NCI-H510A (cell line): ENCODE results near the gene LMX1B.

Source experiments
- DNase-seq: peaks from one replicate; lab custom pipeline; 2025; lab: John Stamatoyannopoulos, UW

Gene LMX1B

DNA sequence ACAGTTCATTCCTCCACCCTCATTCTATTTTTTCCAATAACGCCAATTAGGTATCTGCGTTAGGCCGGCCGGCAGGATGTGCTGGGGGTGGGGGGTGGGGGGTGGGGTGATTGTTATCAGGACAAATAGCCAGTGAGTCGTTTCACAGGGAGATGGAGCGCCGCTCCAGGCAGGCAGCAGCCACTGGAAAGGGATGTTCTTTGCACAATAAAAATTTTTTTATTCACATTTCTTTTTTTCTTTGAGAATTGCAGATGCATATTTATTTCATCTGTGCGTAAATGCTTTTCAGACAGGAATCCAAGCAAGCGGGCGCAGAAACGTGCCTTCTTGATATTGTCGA is 4.1 kb downstream of the LMX1B start:
- DNase-seq, result no peak

DNA sequence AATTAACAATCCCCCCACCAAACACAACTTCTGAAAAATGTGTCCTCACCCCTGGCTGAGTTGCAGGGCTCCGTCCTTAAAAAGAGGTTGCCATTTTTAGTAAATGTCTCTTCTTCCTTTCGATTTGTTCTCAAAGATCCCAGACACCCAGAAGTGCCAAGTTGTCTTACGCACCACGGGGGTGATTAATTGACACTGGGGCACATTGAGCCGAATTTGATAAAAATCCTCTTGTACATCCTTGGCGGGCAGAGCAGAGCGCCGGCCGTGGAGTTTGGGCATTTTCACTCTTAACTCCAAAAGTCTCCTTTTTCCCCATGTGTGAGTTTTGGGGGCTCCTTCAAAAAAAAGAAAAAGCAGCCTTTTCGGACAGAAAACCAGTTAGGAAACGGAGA is 4.5 kb downstream of the LMX1B start:
- DNase-seq, result no peak

DNA sequence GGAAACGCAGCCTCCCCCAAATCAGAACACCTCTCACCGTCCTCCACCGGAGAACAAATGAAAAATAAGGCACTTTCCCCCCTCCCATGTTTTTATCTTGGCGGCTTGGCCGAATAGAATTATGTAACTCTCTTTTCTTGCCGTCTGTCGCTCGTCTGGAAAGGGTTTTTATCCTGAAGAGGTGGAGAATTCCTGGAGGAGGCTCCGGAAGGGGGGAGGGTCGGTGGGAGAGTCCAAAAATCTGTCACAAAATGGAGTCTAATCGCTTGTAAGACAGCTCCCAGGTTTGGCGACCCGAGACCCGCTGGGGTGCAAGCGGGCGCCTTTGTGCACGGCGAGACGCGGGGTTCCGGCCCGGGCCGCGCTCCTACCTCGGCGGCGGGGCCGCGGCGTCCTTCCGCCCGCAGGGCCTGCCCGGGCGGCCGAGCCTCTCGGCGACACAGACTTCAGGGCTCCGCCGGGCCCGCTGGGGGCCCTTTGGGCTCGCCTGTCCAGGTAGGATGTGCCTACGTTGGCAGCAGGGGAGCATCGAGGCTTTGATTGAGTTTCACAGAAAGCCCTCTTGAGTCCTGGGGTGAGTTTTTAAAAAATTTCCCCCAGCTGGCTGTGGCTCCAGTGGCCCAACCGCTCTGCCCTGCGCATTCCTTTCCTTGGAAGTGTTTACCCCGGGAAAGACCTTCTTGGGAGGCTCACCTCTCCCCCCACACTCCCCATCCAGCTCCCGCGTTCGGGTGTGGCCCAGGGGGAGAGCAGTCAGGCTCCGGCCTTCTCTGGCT is 5.0 kb downstream of the LMX1B start:
- DNase-seq, result no peak

DNA sequence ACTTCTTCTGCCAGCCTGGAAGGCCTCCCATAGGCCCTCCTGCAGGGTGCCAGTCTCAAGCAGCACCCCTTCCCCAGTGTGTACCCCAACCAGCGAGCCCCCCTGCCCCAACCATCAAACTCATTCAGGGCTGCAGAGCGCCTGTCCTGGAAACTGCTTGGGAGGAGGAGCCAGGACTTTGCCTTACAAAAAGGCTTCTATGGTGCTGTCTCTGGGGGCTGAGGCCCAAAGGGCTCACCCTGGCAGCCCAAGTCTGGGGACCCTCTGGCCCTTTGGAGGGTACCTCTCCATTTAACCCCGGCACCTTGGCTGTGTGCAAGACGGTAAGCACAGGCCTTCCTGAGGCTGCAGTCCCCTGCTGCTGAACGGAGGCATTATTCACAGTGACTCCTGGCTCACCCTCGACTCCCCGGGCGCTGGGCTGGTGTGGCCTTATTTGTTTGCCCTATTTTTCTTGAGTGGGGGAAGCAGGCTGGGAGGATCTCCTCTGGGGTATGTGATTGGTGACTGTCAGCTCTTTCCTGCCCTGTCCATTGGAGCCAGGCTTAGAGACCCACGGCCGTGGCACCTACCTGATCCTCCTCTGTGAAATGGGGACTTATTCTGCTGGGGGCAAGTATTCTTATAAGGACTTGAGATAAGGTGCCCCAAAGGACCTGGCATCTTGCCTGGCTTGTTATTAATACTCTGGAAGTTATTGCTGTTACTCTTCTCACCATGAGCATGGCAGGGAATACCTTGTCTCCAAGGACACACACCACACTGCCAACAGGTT is 5.8 kb downstream of the LMX1B start:
- no peak for DNase-seq

DNA sequence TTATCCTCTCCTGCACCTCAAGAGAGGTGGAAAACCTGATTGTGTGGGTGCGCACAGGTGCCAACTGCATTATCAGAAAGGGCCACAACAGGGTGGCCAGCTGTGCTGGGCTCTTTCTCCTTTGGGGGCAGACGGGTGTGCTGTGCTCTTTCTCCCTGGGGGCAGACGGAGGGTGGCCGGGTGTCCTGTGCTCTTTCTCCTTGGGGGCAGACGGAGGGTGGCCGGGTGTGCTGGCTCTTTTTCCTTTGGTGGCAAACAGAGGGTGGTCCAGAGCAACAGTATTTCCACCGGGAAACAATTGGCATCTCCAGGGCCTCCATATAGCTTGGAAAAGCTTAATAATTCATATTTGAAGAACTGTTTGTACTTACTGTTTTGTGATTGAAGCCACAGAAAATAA is 6.8 kb downstream of the LMX1B start:
- no peak for DNase-seq

DNA sequence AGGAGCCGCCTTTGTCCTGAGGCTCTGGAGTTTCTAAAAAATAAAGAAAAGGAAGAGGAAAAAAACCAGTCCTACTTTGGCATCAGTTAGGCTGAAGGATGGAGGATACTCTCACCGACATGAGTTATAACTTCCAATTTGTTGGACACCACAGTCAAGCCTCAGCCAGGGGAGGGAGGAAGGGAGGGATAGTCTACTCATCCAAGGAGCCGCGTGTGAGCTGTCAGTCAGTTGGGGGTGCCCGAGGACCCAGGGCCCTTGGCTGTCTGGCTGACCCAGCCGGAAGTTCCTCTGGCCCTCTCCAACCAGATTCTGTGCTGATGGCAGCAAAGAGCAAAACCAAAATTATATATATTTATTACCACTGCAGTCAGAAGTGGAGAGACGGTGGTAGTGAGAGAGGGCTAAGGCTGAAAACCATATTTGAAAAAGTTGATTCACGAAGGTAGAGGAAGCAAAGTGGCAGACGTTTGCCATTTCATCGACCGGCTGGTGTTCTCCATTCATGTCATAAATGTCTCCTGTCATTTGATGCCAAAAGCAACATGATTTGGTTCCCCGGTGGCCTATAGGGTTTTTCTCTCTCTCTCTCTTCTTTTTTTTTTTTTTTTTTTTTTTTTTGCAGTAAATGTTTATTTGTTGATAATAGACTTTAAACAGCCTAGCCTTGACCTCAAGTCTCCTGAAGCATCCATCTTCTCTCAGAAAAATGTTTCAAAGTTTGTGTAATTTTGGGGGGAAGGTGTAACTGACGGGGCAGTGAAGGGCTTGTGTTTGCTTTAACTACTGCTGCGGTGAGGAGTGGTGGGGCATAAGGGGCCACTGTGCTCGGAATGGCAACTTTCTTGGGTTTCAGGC is 7.6 kb downstream of the LMX1B start:
- no peak for DNase-seq

DNA sequence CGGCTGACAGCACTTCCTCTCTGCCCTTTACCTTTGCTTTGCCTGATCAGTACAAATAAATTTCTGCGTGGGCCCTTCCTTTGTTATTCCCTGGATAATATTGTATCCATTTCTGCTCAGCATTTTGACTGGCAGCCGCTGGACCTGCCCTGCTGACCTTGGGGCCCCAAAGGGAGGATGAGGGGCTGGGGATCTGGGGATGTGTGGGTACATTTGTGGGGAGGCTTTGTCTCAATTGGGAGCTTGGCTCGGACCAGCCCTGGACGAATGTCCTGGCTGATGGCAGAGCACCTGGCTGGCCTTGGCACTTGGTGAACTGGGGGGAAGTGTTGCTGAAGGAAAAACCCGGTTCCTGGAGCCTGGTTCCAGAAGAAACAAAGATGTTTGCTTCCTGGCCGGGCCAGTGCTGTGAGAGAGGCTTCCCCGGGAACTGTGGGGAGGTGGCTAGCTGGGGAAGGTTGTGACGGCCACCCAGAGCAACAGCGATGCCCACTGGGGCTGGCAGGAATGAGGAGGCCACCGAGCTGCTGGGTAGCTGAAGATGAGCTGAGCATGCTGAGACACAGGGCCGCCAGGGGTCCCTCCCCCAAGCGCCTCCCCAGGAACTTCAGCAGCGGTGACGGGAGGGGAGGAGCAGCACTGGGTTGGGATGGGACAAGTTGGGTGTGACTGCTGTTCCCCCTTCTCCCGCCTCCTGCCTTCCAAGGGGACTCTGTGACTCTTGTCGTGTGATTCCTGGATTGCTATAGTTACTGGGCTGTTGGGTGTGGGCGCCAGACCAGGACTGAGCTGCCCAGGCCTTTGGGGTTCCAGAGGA is 8.4 kb downstream of the LMX1B start:
- no peak for DNase-seq

DNA sequence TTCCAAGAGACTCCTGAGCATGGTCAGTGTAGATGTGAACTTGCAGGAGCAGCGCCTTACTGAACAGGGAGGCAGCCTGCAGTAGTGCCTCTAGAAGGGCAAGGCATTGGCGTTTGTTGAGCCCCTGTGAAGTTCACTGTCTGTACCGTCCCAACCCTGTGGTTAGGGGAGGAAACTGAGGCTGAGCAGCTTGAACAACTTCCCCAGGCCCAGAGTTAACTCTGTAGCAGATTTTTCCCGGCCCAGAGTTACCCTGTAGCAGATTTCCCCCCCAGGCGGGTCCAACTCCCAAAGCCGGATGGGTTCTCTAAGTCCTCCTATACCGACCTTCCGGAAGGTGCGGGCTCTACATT is 9.6 kb downstream of the LMX1B start:
- DNase-seq, result no peak

DNA sequence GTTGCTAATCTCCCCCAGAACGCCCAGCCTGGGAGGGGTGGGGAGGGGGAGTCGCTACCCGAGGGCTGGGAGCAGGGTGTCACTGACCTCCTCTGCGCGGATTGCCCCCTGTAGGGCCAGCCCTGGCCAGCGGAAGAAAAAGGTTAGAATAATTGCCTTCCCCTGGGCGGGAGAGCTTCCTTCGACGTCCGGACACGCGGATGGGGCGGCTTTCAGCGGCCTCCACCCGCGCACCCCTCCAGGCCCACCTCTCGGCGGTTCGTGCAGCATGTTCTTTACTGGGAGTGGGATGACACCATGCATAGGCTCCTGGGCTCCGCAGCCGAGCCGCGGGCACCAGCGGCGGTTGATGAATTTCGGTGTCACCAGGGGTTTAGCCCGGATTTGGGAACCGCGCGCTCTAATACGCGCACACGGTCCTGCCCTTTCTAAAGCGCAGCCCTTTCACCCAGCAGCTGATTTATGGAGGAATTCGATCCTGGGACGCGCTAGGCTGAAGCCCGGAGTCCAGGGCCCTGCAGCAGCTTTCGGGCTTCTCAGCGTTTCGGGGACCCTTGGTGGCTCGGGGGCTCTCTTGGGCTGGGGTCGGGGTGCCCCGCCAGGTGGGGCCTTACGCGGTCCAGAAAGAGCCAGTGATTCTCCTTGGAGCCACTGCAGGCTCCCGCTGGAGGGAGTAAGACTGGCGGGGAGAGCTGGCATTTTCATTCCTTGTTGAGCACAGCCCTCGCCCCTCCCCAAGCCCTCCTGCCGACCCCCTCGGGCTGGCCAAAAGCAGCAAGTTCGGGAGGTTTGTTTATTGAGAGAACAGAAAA is 10.1 kb downstream of the LMX1B start:
- no peak for DNase-seq

DNA sequence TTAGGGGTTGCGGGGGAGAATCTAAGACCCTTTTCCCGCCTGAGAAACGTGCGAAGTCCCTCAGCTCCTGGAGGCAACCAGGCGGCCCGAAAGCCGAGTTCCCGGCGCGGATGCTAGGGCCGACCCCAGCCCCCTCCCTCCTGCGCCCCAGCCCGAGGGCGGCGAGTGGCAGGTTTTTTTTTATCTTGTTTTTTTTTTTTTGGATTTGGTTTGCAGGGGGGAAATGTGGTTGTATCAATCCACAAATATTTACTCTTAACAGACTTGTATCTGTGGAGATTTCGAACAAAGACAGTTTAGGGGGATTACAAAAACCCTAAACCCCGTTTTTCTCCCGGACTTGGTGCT is 10.7 kb downstream of the LMX1B start:
- DNase-seq, result no peak

DNA sequence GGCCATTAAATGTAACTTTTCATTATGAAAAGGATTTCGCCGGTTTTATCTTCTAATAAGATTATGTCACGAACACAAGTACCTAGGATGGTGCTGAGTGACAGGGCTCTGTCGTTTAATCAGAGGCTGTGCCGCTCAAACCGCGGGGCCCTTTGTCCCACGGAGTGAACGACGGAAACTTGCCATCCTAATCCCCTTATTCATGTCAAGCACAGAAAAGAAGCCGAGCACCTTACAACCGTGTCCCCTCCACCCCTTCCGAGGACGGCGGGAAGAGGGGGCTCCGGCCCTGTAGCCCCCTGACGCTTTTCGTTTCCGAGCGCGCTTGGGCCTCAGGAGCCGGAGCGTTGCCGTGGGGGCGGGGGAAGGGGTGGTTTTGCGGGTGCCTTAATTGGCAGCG is 11.2 kb downstream of the LMX1B start:
- DNase-seq, result no peak

DNA sequence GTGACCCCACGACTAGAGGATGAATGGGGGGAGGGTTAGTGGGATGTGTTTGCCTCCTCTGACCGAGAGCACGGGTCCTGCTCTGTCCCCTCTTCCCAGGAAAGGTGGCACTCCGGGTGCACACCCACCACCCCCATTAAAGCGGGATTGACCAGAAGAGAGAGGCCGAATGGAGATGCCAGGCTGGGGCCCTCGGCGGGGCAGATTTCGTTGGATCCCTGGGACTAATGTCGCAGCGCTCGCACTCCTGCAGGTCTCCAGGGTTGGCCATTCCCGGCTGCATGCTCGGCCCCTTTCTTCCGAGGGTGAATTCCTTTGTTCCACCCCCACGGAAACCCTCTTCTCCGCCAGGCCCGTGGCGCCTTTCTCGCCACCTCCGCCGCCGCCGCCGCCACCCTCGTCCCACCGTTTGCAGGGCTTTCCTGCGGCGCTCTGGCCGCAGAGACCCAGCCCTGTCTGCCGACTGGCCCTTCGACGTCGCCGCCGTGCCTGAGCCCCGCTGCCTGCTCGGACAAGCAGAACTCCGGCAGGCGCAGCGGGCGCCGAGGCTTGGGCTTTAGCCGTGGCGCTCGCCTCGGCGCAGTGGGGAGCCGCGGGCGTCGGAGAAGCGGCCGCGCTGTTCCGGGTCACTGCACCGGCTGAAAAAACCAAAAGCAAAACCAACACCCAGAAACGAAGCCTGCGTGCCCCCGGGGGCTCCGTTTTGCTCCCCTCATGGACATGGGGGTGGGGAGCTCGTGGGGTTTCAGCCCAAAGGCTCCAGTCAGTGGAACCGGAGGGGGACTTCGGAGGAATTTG is 11.8 kb downstream of the LMX1B start:
- DNase-seq, result no peak

DNA sequence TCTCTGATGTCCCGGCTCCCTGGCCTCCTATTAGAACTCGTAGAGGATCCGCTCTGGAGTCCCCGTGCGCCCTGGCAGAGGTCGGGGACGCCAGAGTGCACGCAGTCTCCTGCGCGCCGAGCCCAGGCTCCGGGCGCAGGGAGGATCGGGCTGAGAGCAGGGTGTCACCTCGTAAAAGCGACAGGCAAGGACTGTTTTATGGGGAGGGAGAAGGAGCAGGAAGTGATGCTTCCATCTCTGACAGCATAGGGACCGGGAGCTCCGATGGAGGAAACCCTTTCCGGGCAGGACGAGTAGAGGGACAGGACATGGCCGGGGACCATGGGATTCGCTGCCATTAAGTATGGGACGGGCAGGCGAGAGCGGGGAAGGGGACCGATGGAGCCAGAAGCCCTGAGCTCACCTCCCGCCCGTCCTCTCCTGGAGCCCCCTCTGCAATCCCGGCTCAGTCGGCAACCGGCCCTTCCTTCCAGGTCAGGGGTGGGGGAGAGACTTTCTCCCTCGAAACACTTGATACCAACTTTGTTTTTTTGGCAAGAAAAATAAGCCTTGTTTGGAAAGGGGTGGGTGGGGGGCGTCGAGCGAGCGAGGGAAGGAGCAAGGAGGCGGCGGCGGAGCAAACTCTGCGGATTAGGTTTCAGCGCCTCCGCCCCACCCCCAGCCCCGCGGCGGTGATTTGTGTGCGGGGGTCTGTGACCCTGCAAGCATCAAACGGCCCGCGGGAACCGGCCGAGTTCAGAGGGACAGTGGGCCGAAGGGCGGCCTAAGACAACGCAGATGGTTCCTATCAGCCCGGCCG is 12.6 kb downstream of the LMX1B start:
- no peak for DNase-seq

DNA sequence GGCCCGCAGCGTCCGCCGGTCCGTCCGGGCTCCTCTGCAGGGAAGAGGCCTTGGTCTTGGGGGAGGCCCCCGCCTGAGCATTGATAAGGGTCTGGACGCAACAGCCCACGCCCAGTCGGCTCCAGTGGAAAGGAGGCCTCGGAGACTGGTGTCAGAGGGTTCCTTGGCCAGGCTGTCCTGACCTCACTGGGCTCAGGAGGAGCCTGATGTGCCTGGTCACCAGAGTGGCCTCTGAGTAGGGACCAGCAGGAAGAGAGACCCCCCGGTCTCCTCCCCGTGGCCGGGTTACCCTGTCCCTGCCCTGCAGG is 13.2 kb downstream of the LMX1B start:
- DNase-seq, result no peak

DNA sequence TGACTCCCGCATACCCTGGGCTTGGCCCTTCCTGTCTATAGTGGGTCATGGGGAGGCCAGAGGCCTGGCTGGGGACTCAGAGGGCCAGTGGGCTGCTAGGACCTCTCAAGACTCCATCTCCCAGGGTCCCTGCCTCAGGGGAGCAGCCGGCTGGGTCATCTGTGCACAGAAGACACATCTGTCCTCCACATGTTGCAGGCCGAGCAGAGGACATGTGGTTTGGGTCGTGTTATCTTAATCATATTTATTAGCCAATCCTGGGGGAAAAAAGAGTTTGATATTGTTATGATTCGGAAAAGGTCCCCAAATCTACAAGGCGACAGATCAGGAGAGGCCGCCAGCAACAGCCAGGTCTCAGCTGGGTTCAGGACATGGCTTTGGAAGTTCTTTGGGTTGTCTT is 14.4 kb downstream of the LMX1B start:
- DNase-seq, result no peak

DNA sequence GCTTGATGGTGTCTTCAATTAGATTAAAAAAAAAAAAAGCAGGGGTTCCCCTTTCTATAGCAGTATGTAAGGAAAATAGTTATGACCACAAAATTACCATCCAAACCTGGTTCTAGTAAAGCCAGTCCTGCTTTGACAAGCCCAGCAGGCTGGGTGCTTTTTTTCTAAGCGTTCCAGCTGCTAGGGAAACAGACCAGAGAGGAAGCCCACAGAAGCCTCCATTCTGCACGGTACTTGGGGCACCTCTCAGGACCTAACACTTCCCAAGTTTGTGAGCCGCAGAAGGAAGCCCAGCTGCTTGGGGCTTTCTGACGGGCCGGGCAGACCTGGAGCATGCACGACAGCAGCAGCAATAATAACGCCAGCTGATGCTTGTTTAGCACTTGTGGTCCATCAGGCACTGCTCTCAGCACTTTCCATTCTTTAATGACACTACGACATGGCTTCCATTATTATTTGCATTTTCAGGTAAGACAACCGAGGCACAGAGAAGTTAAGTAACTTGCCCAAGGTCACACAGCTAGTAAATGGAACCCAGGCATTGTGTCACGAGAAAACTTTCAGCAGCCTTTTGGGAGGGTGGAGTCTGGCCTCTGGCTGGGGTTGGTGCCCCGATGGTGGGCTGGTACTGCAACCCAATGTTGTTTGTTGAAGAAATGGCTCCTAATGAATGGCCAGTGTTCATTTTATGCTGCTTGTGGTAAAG is 15.4 kb downstream of the LMX1B start:
- DNase-seq, result no peak

DNA sequence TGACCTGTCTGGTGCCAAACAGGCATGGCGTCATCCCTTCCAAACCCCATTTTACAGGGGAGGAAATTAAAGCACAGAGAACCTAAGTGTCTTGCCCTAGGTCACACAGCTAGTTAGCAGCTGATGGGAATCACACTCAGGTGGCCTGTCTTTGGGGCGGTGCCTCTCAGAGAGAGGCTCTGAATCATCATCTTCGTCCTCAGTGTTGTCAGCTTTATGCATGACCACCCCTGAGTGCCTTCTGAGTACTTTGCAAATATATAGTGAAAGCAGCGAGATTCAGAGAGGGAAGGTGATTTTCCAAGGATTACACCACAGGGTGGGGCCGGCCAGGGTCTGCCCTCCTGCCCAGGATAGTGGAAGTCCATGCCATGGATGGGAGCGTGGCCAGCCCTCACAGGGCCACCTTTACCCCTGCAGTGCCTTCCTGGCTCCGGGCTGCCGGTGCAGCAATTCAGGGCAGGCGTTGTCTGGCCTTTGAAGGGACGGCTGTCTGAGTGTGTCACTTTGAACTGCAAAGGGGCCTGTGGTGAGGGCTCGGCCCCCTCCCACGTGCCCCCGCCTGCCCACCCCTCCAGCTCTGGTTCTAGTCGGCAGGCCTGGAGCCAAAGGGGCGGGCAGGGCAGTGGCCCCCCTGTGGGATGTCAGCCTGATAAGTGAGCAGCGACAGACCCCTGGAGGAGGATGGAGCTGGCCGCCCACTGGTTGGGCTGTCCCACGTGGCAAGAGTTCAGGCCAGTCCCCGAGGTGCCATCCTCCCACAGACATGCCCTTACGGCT is 16.9 kb downstream of the LMX1B start:
- DNase-seq, result no peak

DNA sequence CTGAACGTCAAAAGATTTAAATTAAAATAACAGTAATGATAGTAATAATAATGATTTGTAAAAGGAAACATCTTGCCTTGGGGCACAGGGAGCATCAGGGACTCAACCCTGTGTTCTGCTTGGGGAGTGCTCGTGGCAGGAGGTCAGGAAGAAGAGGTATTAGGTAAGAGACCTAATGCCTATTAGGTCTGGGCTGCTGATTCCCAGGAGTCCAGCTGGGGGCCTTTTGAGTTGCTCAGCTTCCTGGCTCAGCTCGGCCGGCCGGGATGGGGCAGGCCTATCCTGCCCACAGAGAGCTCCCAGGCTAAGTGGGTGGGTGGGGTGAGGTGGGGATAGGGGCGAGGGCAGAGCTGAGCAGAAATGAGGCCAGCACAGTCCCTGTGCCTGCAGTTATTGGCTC is 17.5 kb downstream of the LMX1B start:
- DNase-seq, result no peak
